KMS-11 (cell line): Measurements from ENCODE around the gene RABEP1.

Source experiments
- H2AFZ ChIP-seq: fragments of 200-600 bp; sonication (generic); 2 replicates; pipeline ENCODE4 v1.6.1; 2016; ENCODE audit warnings: antibody characterized with exemption, mixed run types, low read depth
- H3K27ac ChIP-seq: fragments of 200-600 bp; sonication (generic); 2 replicates; pipeline ENCODE4 v1.6.1; 2016; ENCODE audit warnings: mild to moderate bottlenecking, mixed run types
- H3K27me3 ChIP-seq: fragments of 200-600 bp; sonication (generic); 2 replicates; pipeline ENCODE4 v1.6.1; 2017; ENCODE audit warnings: mild to moderate bottlenecking, low read depth, mixed run types, moderate library complexity; ENCODE audit not compliant: insufficient read depth
- H3K36me3 ChIP-seq: fragments of 200-600 bp; sonication (generic); 2 replicates; pipeline ENCODE4 v1.6.1; 2017; ENCODE audit warnings: mild to moderate bottlenecking, mixed run types; ENCODE audit not compliant: insufficient read depth
- H3K4me1 ChIP-seq: fragments of 200-600 bp; sonication (generic); 2 replicates; pipeline ENCODE4 v1.6.1; 2016; ENCODE audit warnings: mild to moderate bottlenecking, low read depth, mixed run types; ENCODE audit not compliant: poor library complexity, severe bottlenecking
- H3K4me2 ChIP-seq: fragments of 200-600 bp; sonication (generic); 2 replicates; pipeline ENCODE4 v1.7.0; 2016; ENCODE audit warnings: mild to moderate bottlenecking, mixed run types
- H3K4me3 ChIP-seq: fragments of 200-600 bp; sonication (generic); IDR thresholded peaks from 2 replicates; pipeline ENCODE4 v1.6.1; 2017; ENCODE audit warnings: low read depth, low read length, mixed read lengths; ENCODE audit not compliant: insufficient read depth
- H3K79me2 ChIP-seq: fragments of 200-600 bp; sonication (generic); 2 replicates; pipeline ENCODE4 v1.6.1; 2016; ENCODE audit warnings: low read depth, mixed run types; ENCODE audit not compliant: insufficient read depth
- H3K9ac ChIP-seq: fragments of 200-600 bp; sonication (generic); 2 replicates; pipeline ENCODE4 v1.6.1; 2016; ENCODE audit warnings: mild to moderate bottlenecking, mixed run types
- H4K20me1 ChIP-seq: fragments of 200-600 bp; sonication (generic); 2 replicates; pipeline ENCODE4 v1.6.1; 2016; ENCODE audit warnings: mild to moderate bottlenecking, mixed run types; ENCODE audit not compliant: insufficient read depth
- TF ChIP-seq, protein P1 (sequence below): fragments of 200-600 bp; sonication (generic); conservative IDR thresholded peaks from 2 replicates; pipeline ENCODE4 v1.6.1; 2017; ENCODE audit warnings: low read depth, mild to moderate bottlenecking, antibody characterized with exemption, low read length, moderate library complexity, mixed read lengths

The RABEP1 gene

DNA sequence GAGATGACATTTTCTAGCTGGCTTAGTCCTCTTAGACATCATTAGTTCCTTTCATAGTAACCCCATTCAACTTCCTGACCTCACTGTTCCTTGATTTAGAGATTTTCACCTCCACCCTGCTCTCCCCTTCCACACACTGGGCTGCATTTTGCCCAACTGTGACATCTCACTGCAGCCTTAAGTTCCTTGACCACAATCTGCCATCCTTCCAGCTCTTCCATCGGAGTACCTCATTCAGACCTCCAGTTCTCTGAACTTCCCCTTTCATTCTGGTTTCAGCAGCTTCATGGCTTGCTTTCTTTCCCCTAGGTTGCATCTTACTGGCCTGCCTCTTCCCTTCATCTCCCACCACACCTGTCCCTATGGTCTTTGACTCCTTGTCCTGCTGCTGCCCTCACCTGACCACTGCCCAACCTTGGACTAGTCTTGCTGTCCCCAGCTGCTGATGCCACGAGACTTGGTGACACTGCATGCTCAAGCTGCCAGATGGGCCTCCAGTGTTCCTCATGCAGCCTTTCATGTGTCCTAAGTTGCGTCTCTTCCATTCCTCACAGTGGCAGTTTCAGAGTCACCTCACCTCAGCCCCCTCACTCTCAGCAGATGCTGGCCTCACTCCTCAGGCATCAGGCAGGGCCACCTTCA, 96.6 kb downstream of the RABEP1 start:
- TF ChIP-seq, protein P1, sequence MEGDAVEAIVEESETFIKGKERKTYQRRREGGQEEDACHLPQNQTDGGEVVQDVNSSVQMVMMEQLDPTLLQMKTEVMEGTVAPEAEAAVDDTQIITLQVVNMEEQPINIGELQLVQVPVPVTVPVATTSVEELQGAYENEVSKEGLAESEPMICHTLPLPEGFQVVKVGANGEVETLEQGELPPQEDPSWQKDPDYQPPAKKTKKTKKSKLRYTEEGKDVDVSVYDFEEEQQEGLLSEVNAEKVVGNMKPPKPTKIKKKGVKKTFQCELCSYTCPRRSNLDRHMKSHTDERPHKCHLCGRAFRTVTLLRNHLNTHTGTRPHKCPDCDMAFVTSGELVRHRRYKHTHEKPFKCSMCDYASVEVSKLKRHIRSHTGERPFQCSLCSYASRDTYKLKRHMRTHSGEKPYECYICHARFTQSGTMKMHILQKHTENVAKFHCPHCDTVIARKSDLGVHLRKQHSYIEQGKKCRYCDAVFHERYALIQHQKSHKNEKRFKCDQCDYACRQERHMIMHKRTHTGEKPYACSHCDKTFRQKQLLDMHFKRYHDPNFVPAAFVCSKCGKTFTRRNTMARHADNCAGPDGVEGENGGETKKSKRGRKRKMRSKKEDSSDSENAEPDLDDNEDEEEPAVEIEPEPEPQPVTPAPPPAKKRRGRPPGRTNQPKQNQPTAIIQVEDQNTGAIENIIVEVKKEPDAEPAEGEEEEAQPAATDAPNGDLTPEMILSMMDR = no peak
- Histone ChIP-seq H3K27ac (no peak overlapping the region), H3K4me1 (peaks cover 3% of the 10 kb centered on the region), H3K4me2 (no peak overlapping the region), H3K79me2 (no peaks in the 10 kb centered on the region), H4K20me1 (no peaks in the 10 kb centered on the region), H3K36me3 (no peaks in the 10 kb centered on the region), H3K27me3 (no peaks in the 10 kb centered on the region), H2AFZ (no peak overlapping the region), H3K4me3 (no peak overlapping the region), H3K9ac (no peak overlapping the region)

DNA sequence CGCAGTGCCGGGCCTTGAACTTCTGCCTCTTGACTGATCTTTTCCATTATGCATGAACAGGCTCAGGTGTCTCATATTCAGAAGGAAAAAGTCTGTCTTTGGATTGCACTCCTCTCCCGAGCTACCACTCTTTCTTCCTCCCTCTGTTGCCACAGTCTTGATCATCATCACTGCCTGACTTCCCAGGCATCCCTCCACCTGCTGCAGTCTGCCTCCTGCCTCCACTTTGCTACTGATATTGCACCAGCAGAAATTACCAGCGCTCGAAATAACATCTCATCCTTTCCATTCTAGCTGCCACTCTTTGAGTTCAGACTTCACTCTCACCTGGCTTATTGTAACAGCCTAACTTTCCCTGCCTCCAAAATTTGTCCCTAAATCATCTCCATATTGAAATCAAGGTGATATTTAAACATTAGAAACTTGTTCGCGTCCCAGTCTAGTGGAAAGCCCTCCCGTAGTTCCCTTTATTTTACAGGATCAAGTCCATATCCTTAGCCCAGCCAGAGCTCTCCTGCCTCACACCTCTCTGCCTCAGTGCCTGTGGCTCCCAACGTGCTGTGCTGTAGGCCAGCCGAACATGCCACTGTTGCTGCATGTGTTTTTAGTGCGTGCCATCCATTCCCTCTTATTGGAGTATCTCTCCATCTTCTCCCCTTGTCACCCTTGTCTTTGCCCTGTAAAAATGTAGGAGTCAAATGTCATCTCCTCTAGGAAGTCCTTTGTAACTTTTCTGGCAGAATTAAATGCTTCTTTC, 97.4 kb downstream of the RABEP1 start:
- Histone ChIP-seq H3K4me1 (no peaks in the 10 kb centered on the region), H3K36me3 (no peaks in the 10 kb centered on the region), H3K4me3 (no peak overlapping the region), H3K27ac (no peak overlapping the region), H3K27me3 (no peaks in the 10 kb centered on the region), H3K9ac (no peak overlapping the region), H3K79me2 (no peaks in the 10 kb centered on the region), H3K4me2 (no peak overlapping the region), H4K20me1 (no peaks in the 10 kb centered on the region), H2AFZ (no peak overlapping the region)
- TF ChIP-seq, protein P1 = no peak

DNA sequence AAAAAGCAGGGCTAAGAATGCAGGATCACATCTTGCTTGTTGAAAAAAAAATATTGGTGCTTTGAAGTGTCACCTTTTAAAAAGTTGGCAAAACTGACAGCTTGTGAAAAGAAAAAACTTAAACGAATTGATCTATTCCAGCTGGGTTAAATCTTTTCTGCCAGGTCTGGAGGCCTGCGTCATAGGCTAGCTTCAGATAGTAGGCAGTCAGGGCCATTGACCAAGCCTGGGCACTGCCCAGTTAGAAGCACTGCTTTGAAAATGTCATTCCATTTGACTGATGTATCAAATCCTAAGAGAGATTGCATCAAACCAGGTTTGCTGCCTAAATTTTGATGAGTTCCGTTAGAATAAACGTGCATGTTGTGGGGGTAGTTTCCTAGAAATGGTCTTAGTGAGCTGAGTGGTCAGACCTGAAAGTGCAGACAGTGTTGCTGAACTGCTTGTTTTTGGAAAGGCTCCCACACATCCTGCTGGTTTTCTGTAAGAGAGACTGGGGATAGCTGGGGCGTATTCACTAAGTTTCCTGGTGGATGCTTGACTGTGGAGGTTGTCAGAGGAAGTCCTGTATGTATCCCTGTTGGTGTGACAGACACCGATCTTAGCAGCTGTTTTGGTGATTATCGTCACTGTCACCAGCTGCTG, 98.5 kb downstream of the RABEP1 start:
- no peaks in the 10 kb centered on the region for H3K27me3 ChIP-seq
- no peaks in the 10 kb centered on the region for H3K4me1 ChIP-seq
- H4K20me1 ChIP-seq = no peaks in the 10 kb centered on the region
- H2AFZ ChIP-seq = no peak overlapping the region
- no peak overlapping the region for H3K9ac ChIP-seq
- H3K4me2 ChIP-seq = no peak overlapping the region
- H3K79me2 ChIP-seq = no peaks in the 10 kb centered on the region
- TF ChIP-seq, protein P1 = no peak
- no peak overlapping the region for H3K4me3 ChIP-seq
- no peak overlapping the region for H3K27ac ChIP-seq
- H3K36me3 ChIP-seq = no peaks in the 10 kb centered on the region

DNA sequence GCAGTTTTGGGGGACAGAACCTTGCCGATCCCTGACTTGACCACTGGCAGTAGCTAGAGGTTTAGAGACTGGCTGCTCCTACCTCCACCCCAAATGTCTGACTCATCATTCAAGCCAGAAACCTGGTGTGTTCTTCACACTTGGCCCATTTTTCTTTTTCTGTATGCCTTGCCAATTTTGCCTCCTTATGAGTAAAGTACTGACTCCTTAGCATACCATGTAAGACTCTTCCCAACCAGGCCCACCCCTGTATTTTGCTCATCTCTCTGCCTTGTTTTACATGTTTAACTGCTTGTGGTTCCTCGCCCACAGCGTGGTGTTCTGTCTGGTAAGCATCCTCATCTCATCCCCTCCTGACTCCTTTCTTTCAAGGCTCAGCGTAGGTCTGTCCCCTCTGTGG, 99.5 kb downstream of the RABEP1 start:
- Histone ChIP-seq H3K4me1 (no peaks in the 10 kb centered on the region), H2AFZ (no peak overlapping the region), H4K20me1 (no peaks in the 10 kb centered on the region), H3K27ac (no peak overlapping the region), H3K4me3 (no peak overlapping the region), H3K4me2 (no peak overlapping the region), H3K36me3 (no peaks in the 10 kb centered on the region), H3K27me3 (no peaks in the 10 kb centered on the region), H3K9ac (no peak overlapping the region), H3K79me2 (no peaks in the 10 kb centered on the region)
- TF ChIP-seq, protein P1 = no peak
